NCI-H446 treated with DMSO at 0.1 percent for 48 hours (cell line): ENCODE data around the gene SLC25A12.
"Not testable (repeated sequence)": the region's sequence is repeated elsewhere in the genome, so short reads cannot be mapped to it uniquely, and the experiment has no call there.

Experiments
- DNase-seq: peaks from one replicate; lab custom pipeline; 2025; lab: John Stamatoyannopoulos, UW

The SLC25A12 gene

GRCh38 chr2:171789956-171790355, 104.1 kb downstream of the SLC25A12 start:
- no peak for DNase-seq

GRCh38 chr2:171788316-171788993, 105.6 kb downstream of the SLC25A12 start:
- DNase-seq = no peak

GRCh38 chr2:171787333-171788072, 106.5 kb downstream of the SLC25A12 start:
- DNase-seq = no peak

- no peak for DNase-seq
Measured at GRCh38 chr2:171785450-171785849, 108.6 kb downstream of the SLC25A12 start.

GRCh38 chr2:171778515-171778914, 115.5 kb downstream of the SLC25A12 start:
- no peak for DNase-seq

GRCh38 chr2:171774581-171774980, 119.5 kb downstream of the SLC25A12 start:
- DNase-seq = not testable (repeated sequence)

GRCh38 chr2:171772373-171772772, 121.7 kb downstream of the SLC25A12 start:
- DNase-seq = no peak

GRCh38 chr2:171771463-171771862, 122.6 kb downstream of the SLC25A12 start:
- DNase-seq = no peak

GRCh38 chr2:171763602-171764001, 130.4 kb downstream of the SLC25A12 start:
- no peak for DNase-seq

- no peak for DNase-seq
Measured at GRCh38 chr2:171762879-171763573, 131.0 kb downstream of the SLC25A12 start.

- DNase-seq = not testable (repeated sequence)
Measured at GRCh38 chr2:171761176-171761575, 132.9 kb downstream of the SLC25A12 start.

GRCh38 chr2:171758762-171759161, 135.3 kb downstream of the SLC25A12 start:
- not testable (repeated sequence) for DNase-seq

GRCh38 chr2:171754254-171754939, 139.6 kb downstream of the SLC25A12 start:
- no peak for DNase-seq

GRCh38 chr2:171747371-171747770, 146.7 kb downstream of the SLC25A12 start:
- DNase-seq = no peak

GRCh38 chr2:171745806-171746205, 148.2 kb downstream of the SLC25A12 start:
- no peak for DNase-seq

GRCh38 chr2:171745141-171745540, 148.9 kb downstream of the SLC25A12 start:
- DNase-seq = no peak

- no peak for DNase-seq
Measured at GRCh38 chr2:171742760-171743159, 151.3 kb downstream of the SLC25A12 start.

- no peak for DNase-seq
Measured at GRCh38 chr2:171741189-171741588, 152.9 kb downstream of the SLC25A12 start.

- no peak for DNase-seq
Measured at GRCh38 chr2:171735991-171736710, 157.9 kb downstream of the SLC25A12 start.
